ENCODE results near the gene SLC38A10.

SLC38A10 gene

GRCh38 chr17:81307636-81308560, 12.8 kb upstream of the SLC38A10 start:
- H3K9me3 ChIP-seq (replicated peaks; ENCODE audit: low read length), result no peaks in the 10 kb centered on the region
- no peak overlapping the region for H3K4me2 ChIP-seq (ENCODE audit: low read length)
- H3K4me3 ChIP-seq (ENCODE audit: low read length), result no peak overlapping the region
- no peaks in the 10 kb centered on the region for H3K27me3 ChIP-seq (ENCODE audit: control insufficient read depth, insufficient read depth, low read length)
- peaks cover 18% of the 10 kb centered on the region for H3K4me1 ChIP-seq (ENCODE audit: control insufficient read depth, insufficient read depth, low read length)
- no peaks in the 10 kb centered on the region for H3K36me3 ChIP-seq (ENCODE audit: insufficient read depth, low read length)
- no peak overlapping the region for H3K9ac ChIP-seq (ENCODE audit: low read depth, low read length)

- Histone ChIP-seq H3K4me2 (ENCODE audit: low read length) (no peak overlapping the region), H3K4me1 (ENCODE audit: control insufficient read depth, insufficient read depth, low read length) (peaks cover 18% of the 10 kb centered on the region), H3K9me3 (replicated peaks; ENCODE audit: low read length) (no peaks in the 10 kb centered on the region), H3K27me3 (ENCODE audit: control insufficient read depth, insufficient read depth, low read length) (no peaks in the 10 kb centered on the region), H3K4me3 (ENCODE audit: low read length) (no peak overlapping the region), H3K9ac (ENCODE audit: low read depth, low read length) (no peak overlapping the region), H3K36me3 (ENCODE audit: insufficient read depth, low read length) (no peaks in the 10 kb centered on the region)
These were observed 11.9 kb upstream of the SLC38A10 start for GRCh38 chr17:81306898-81307510.

- Histone ChIP-seq H3K9ac (ENCODE audit: low read depth, low read length) (no peak overlapping the region), H3K36me3 (ENCODE audit: insufficient read depth, low read length) (no peaks in the 10 kb centered on the region), H3K4me2 (ENCODE audit: low read length) (no peak overlapping the region), H3K9me3 (replicated peaks; ENCODE audit: low read length) (no peaks in the 10 kb centered on the region), H3K4me1 (ENCODE audit: control insufficient read depth, insufficient read depth, low read length) (peaks cover 18% of the 10 kb centered on the region), H3K4me3 (ENCODE audit: low read length) (no peak overlapping the region), H3K27me3 (ENCODE audit: control insufficient read depth, insufficient read depth, low read length) (no peaks in the 10 kb centered on the region)
These were observed 11.4 kb upstream of the SLC38A10 start for GRCh38 chr17:81306491-81306890.

GRCh38 chr17:81305051-81305630, 10.0 kb upstream of the SLC38A10 start:
- no peak overlapping the region for H3K9ac ChIP-seq (ENCODE audit: low read depth, low read length)
- no peaks in the 10 kb centered on the region for H3K27me3 ChIP-seq (ENCODE audit: control insufficient read depth, insufficient read depth, low read length)
- peaks cover 18% of the 10 kb centered on the region for H3K4me1 ChIP-seq (ENCODE audit: control insufficient read depth, insufficient read depth, low read length)
- H3K4me2 ChIP-seq (ENCODE audit: low read length), result no peak overlapping the region
- no peak overlapping the region for H3K4me3 ChIP-seq (ENCODE audit: low read length)
- H3K36me3 ChIP-seq (ENCODE audit: insufficient read depth, low read length), result no peaks in the 10 kb centered on the region
- H3K9me3 ChIP-seq (replicated peaks; ENCODE audit: low read length), result no peaks in the 10 kb centered on the region

GRCh38 chr17:81304196-81305015, 9.3 kb upstream of the SLC38A10 start:
- H3K4me3 ChIP-seq (ENCODE audit: low read length), result no peak overlapping the region
- no peaks in the 10 kb centered on the region for H3K27me3 ChIP-seq (ENCODE audit: control insufficient read depth, insufficient read depth, low read length)
- no peak overlapping the region for H3K4me2 ChIP-seq (ENCODE audit: low read length)
- no peak overlapping the region for H3K9ac ChIP-seq (ENCODE audit: low read depth, low read length)
- no peaks in the 10 kb centered on the region for H3K9me3 ChIP-seq (replicated peaks; ENCODE audit: low read length)
- H3K36me3 ChIP-seq (ENCODE audit: insufficient read depth, low read length), result no peaks in the 10 kb centered on the region
- peaks cover 12% of the 10 kb centered on the region for H3K4me1 ChIP-seq (ENCODE audit: control insufficient read depth, insufficient read depth, low read length)

- H3K9ac ChIP-seq (ENCODE audit: low read depth, low read length), result no peak overlapping the region
- H3K27me3 ChIP-seq (ENCODE audit: control insufficient read depth, insufficient read depth, low read length), result no peaks in the 10 kb centered on the region
- no peak overlapping the region for H3K4me3 ChIP-seq (ENCODE audit: low read length)
- no peaks in the 10 kb centered on the region for H3K9me3 ChIP-seq (replicated peaks; ENCODE audit: low read length)
- H3K36me3 ChIP-seq (ENCODE audit: insufficient read depth, low read length), result no peaks in the 10 kb centered on the region
- H3K4me2 ChIP-seq (ENCODE audit: low read length), result no peak overlapping the region
- H3K4me1 ChIP-seq (ENCODE audit: control insufficient read depth, insufficient read depth, low read length), result peaks cover 5% of the 10 kb centered on the region
These were observed 8.3 kb upstream of the SLC38A10 start for GRCh38 chr17:81303385-81303784.

- Histone ChIP-seq H3K4me1 (ENCODE audit: control insufficient read depth, insufficient read depth, low read length) (peaks cover 5% of the 10 kb centered on the region), H3K27me3 (ENCODE audit: control insufficient read depth, insufficient read depth, low read length) (no peaks in the 10 kb centered on the region), H3K9ac (ENCODE audit: low read depth, low read length) (no peak overlapping the region), H3K36me3 (ENCODE audit: insufficient read depth, low read length) (no peaks in the 10 kb centered on the region), H3K4me3 (ENCODE audit: low read length) (no peak overlapping the region), H3K9me3 (replicated peaks; ENCODE audit: low read length) (no peaks in the 10 kb centered on the region), H3K4me2 (ENCODE audit: low read length) (no peak overlapping the region)
These were observed 7.8 kb upstream of the SLC38A10 start for GRCh38 chr17:81302861-81303333.

GRCh38 chr17:81302324-81302723, 7.2 kb upstream of the SLC38A10 start:
- Histone ChIP-seq H3K27me3 (ENCODE audit: control insufficient read depth, insufficient read depth, low read length) (no peaks in the 10 kb centered on the region), H3K36me3 (ENCODE audit: insufficient read depth, low read length) (no peaks in the 10 kb centered on the region), H3K9ac (ENCODE audit: low read depth, low read length) (no peak overlapping the region), H3K4me1 (ENCODE audit: control insufficient read depth, insufficient read depth, low read length) (peaks cover 5% of the 10 kb centered on the region), H3K9me3 (replicated peaks; ENCODE audit: low read length) (no peaks in the 10 kb centered on the region), H3K4me3 (ENCODE audit: low read length) (no peak overlapping the region), H3K4me2 (ENCODE audit: low read length) (no peak overlapping the region)

- peaks cover 5% of the 10 kb centered on the region for H3K4me1 ChIP-seq (ENCODE audit: control insufficient read depth, insufficient read depth, low read length)
- H3K4me3 ChIP-seq (ENCODE audit: low read length), result no peak overlapping the region
- no peak overlapping the region for H3K9ac ChIP-seq (ENCODE audit: low read depth, low read length)
- H3K27me3 ChIP-seq (ENCODE audit: control insufficient read depth, insufficient read depth, low read length), result no peaks in the 10 kb centered on the region
- H3K9me3 ChIP-seq (replicated peaks; ENCODE audit: low read length), result no peaks in the 10 kb centered on the region
- no peaks in the 10 kb centered on the region for H3K36me3 ChIP-seq (ENCODE audit: insufficient read depth, low read length)
- no peak overlapping the region for H3K4me2 ChIP-seq (ENCODE audit: low read length)
These were observed 6.4 kb upstream of the SLC38A10 start for GRCh38 chr17:81301195-81302144.

- Histone ChIP-seq H3K4me2 (ENCODE audit: low read length) (no peak overlapping the region), H3K4me1 (ENCODE audit: control insufficient read depth, insufficient read depth, low read length) (peaks cover 10% of the 10 kb centered on the region), H3K36me3 (ENCODE audit: insufficient read depth, low read length) (no peaks in the 10 kb centered on the region), H3K27me3 (ENCODE audit: control insufficient read depth, insufficient read depth, low read length) (no peaks in the 10 kb centered on the region), H3K9ac (ENCODE audit: low read depth, low read length) (no peak overlapping the region), H3K9me3 (replicated peaks; ENCODE audit: low read length) (no peaks in the 10 kb centered on the region), H3K4me3 (ENCODE audit: low read length) (no peak overlapping the region)
These were observed 5.6 kb upstream of the SLC38A10 start for GRCh38 chr17:81300586-81301155.
